C4-2B (cell line): ENCODE results near the gene RAB3B.

Experiments used
- ZFX ChIP-seq: fragments of 450-650 bp; IDR thresholded peaks from 2 replicates; pipeline ENCODE4 v1.6.1; 2017
- TF ChIP-seq, protein P1 (sequence below): fragments of 450-650 bp; conservative IDR thresholded peaks from 2 replicates; pipeline ENCODE4 v1.5.1; 2017; ENCODE audit warnings: mild to moderate bottlenecking

DNA sequence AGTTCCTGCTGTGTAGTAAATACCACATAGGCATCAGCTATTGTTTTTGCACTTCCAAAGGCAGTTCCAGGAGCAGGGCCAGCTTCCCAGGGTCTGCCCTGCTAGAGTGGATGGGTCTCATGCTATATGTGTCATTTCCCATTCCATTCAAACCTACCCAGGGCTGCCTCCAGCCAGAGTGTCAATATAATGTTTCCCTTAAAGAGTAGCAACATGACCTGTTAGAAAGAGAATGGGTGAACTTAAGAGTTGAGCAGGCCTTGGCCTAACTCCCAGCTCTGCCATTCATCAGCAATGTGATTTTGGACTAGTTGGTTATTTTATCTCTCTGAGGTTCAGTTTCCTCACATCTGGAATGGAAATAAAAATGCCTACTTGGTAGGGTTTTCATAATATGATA is 44.9 kb downstream of the RAB3B start:
- TF ChIP-seq, protein P1, sequence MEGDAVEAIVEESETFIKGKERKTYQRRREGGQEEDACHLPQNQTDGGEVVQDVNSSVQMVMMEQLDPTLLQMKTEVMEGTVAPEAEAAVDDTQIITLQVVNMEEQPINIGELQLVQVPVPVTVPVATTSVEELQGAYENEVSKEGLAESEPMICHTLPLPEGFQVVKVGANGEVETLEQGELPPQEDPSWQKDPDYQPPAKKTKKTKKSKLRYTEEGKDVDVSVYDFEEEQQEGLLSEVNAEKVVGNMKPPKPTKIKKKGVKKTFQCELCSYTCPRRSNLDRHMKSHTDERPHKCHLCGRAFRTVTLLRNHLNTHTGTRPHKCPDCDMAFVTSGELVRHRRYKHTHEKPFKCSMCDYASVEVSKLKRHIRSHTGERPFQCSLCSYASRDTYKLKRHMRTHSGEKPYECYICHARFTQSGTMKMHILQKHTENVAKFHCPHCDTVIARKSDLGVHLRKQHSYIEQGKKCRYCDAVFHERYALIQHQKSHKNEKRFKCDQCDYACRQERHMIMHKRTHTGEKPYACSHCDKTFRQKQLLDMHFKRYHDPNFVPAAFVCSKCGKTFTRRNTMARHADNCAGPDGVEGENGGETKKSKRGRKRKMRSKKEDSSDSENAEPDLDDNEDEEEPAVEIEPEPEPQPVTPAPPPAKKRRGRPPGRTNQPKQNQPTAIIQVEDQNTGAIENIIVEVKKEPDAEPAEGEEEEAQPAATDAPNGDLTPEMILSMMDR, result no peak
- no peak for TF ChIP-seq ZFX
